Measurements from ENCODE around the gene BHLHA9. TPM values are rescaled to one million over a fixed set of nuclear protein-coding genes. Genes with fewer than 3 reads are reported as not detected.

BHLHA9 gene
- not detected in 2 replicates for total RNA-seq

GRCh38 chr17:1270210-1271029, at the start of gene BHLHA9:
Gene BHLHA9 (plus strand): TSS chr17:1270444. CDS start chr17:1270564, 120 bp downstream.

Other genes starting within 250 kb of the BHLHA9 start
- 82.5 and 87.1 TPM in 2 replicates for gene ABR, start 90.5 kb upstream of the BHLHA9 start, total RNA-seq
- not detected in 2 replicates for gene TRARG1, start 9.2 kb downstream of the BHLHA9 start, total RNA-seq
- 434 and 439 TPM in 2 replicates for gene YWHAE, start 129.8 kb downstream of the BHLHA9 start, total RNA-seq
- 100 and 125 TPM in 2 replicates for gene CRK, start 185.8 kb downstream of the BHLHA9 start, total RNA-seq
- gene MYO1C, start 222.2 kb downstream of the BHLHA9 start, total RNA-seq, result 335 and 338 TPM in 2 replicates
- 50.2 and 55.8 TPM in 2 replicates for gene INPP5K, start 246.2 kb downstream of the BHLHA9 start, total RNA-seq